GM21526 (cell line): ENCODE results near the gene LMO1.
A peak's percentile ranks its signal among the peaks of the same experiment; 100 is the strongest.

Experiments used
- ATAC-seq: cut with Tn5 transposase; IDR thresholded peaks from one replicate; pipeline ENCODE4 v1.9.1; 2021; ENCODE audit warnings: moderate library complexity; ENCODE audit not compliant: unreplicated experiment, low FRiP score

LMO1 gene

GRCh38 chr11:8209208-8209807 is 54.4 kb downstream of the LMO1 start:
- ATAC-seq = no peak

- ATAC-seq = no peak
Measured at GRCh38 chr11:8207080-8208000, 56.3 kb downstream of the LMO1 start.

GRCh38 chr11:8206251-8207079 is 57.2 kb downstream of the LMO1 start:
- no peak for ATAC-seq

- ATAC-seq = no peak
Measured at GRCh38 chr11:8205566-8205965, 58.1 kb downstream of the LMO1 start.

- ATAC-seq = no peak
Measured at GRCh38 chr11:8204596-8204995, 59.1 kb downstream of the LMO1 start.

GRCh38 chr11:8204025-8204424 is 59.7 kb downstream of the LMO1 start:
- ATAC-seq = no peak

- no peak for ATAC-seq
Measured at GRCh38 chr11:8203414-8203715, 60.3 kb downstream of the LMO1 start.

GRCh38 chr11:8202516-8203413 is 60.9 kb downstream of the LMO1 start:
- ATAC-seq = no peak

GRCh38 chr11:8201644-8202365 is 61.9 kb downstream of the LMO1 start:
- ATAC-seq = no peak

- no peak for ATAC-seq
Measured at GRCh38 chr11:8199676-8200075, 64.0 kb downstream of the LMO1 start.

GRCh38 chr11:8196749-8197148 is 66.9 kb downstream of the LMO1 start:
- no peak for ATAC-seq

GRCh38 chr11:8194956-8195355 is 68.7 kb downstream of the LMO1 start:
- no peak for ATAC-seq

- ATAC-seq = peak; percentile 30
Measured at GRCh38 chr11:8192896-8193209, 70.8 kb downstream of the LMO1 start.

- peak; percentile 65 for ATAC-seq
Measured at GRCh38 chr11:8192016-8192895, 71.4 kb downstream of the LMO1 start.

GRCh38 chr11:8190431-8190830 is 73.2 kb downstream of the LMO1 start:
- ATAC-seq = no peak

- ATAC-seq = no peak
Measured at GRCh38 chr11:8186429-8186828, 77.2 kb downstream of the LMO1 start.

GRCh38 chr11:8183111-8183510 is 80.6 kb downstream of the LMO1 start:
- ATAC-seq = no peak

- ATAC-seq = no peak
Measured at GRCh38 chr11:8180469-8180868, 83.2 kb downstream of the LMO1 start.

- ATAC-seq = no peak
Measured at GRCh38 chr11:8178297-8178696, 85.4 kb downstream of the LMO1 start.
